ENCODE measurements around the gene NANS.

GRCh38 chr9:98132158-98132557 is 75.6 kb downstream of the NANS start:
- no peak for TF ChIP-seq CTBP1 (IDR thresholded peaks at IDR 0.05; ENCODE audit: borderline replicate concordance)
- TF ChIP-seq FOXM1 (IDR thresholded peaks at IDR 0.05; ENCODE audit: borderline replicate concordance), result no peak
- no peak for TF ChIP-seq L3MBTL2 (conservative IDR thresholded peaks at IDR 0.05)
- TF ChIP-seq ZNF384 (IDR thresholded peaks at IDR 0.05), result no peak
- TF ChIP-seq BHLHE40 (IDR thresholded peaks at IDR 0.05; ENCODE audit: borderline replicate concordance), result no peak
- TF ChIP-seq FOXA1 (IDR thresholded peaks at IDR 0.05), result no peak

Data from HEK293T (cell line).